ENCODE results near the gene COL15A1.

The COL15A1 gene

DNA sequence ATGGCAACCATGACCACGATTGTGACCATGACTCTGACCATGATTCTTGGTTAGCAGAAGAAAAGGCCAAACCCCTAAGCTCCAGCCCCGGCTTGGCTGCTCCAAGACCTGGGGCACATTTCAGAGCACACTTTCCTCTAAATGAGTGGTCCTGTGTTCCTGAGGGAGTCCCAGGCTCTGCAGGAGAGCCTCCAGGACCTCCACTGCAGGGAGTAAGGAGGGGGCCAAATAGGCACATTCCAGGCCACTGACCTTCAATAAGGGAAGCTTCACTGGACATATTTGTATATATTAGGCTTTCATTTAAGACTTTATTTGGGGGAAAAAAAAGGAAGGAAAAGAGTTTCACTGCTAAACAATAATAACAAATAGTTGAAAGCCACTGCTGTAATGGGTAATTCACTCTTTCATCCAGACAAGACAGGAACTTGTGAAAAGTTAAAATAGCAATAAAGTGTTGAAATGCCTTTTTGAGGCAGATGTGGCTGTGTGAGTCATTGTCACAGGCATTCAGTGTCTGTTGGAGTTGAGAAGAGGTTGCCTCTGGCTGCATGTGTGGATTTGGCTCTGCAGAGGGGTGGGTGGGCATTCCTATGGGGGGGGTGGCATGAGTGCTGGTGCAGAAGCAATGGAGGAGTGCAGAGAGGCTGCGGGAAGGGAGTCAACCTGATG, 97.3 kb downstream of the COL15A1 start:
- no peak for DNase-seq

DNA sequence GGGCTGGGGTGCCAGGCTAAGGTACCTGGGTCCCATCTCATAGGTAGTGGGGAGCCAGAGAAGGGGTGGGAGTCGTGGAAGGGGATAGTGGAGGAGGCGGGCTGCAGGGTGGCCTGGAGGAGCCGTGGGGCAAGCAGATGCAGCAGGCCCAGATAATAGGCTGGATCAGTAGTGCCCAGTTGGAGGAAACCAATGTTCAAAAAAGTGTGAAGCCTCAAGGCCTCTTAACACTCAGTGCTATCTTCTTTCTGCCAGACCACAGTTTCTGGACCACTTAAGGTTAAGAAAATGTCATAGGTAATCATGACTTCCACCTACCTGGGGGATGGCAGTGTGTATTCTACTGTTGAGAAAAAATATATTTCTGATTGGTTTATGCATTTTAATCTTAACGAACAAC, 97.9 kb downstream of the COL15A1 start:
- DNase-seq, result no peak

DNA sequence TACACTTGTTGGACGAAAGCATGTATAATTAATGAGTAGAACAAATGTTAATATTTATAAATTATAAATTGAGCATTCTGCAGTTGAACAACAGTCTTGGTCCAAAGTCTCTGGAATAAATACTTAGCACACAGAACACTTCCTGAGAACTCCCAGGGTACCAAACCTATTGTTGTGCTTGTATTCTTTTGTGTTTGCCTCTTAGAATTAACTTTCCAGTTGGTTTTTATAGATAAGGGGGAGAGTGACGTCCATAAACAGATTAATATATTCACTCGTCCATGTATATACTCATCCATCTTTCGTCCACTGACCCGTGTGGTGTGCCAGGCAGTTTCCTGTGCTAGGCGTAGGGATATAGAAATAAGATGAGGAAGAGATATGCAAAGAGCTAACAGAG, 98.9 kb downstream of the COL15A1 start:
- DNase-seq, result no peak

DNA sequence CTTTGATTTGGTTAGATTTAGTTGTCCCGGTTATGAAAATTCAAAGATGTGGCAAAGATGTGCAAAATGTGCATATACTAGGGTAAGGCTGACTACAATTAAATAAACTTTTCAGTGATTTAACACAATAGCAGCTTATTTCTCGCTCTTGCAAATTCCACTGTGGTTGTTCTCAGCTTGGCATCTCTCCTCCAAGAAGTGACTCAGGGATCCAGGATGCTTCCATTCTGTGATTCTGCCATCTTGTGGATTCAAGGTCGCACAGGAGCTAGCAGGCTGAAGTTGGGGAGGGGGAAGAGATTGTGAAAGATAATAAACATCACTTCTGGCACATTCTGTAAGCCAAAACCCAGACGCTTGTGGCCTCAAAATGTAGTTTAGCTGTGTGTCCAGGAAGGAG, 101.1 kb downstream of the COL15A1 start:
- no peak for DNase-seq

DNA sequence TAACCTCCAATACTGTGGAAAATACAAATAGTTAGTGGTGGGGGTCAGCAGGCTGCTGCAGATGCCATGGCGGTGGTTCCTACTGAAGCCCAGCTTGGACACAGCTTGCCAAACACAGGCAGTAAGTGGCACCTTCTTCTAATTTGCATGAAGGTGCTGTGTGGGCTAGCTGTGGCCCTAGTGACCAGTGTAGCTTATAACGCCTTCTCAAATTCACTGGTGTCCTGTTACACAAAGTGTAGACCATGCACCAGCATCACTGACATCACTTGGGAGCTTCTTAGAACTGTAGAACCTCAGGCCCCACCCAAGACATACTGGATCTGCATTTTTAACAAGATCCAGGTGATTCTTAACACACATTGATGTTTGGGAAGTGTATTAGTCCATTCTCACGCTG, 102.4 kb downstream of the COL15A1 start:
- no peak for DNase-seq

DNA sequence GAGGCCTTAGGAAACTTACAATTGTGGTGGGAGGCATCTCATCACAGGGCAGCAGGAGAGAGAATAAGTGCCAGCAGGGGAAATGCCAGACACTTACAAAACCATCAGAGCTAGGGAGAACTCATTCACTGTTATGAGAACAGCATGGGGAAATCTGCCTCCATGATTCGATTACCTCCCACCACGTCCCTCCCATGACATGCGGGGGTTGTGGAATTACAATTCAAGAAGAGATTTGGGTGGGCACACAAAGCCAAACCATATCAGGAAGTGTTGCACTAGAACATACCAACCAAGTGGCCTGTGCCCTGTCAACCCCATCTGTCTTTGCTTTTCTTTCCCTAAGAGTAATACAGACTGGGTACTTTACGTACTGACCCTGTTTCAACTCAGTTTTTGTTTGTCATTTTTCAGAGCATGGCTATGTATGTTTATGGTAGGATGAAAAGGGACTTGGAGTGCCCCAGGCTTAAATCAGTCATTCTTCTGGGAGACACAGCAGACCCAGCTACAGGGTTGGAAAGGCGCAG, 102.9 kb downstream of the COL15A1 start:
- no peak for DNase-seq

DNA sequence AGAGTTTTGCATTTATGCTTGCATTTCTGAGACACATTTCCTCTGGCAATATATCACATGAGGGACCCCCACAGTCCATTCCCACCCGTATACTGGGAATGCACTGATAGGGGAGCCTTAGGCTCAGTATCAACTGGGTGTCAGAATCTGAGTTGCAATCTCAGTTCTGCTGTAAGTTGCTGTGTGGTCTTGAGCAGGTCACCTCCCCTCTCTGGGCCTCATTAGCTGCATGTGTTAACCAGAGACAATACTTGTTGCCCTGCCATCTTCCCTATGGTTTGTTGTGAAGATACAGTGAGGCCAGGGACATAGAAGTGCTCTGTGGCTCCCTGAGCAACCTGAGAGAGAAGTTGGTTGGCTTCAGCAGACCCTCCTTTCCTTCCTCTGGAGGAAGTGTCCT, 105.5 kb downstream of the COL15A1 start:
- DNase-seq, result no peak

DNA sequence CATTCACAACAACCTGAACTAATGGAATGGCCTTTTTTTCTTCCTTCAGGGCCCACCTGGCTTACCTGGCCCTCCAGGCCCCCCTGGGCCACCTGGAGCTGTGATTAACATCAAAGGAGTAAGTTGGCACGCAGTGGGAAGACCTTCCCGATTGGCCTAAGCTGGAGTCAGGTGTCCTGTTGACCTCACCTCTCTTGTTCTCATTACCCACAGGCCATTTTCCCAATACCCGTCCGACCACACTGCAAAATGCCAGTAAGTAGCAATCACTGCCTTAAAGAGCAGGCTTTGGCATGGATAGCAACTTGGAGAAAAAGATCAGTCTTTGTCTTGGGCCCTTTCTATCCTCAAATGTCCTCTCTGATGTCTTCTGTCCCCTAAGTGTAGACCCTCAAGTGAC, 105.9 kb downstream of the COL15A1 start:
- no peak for DNase-seq

DNA sequence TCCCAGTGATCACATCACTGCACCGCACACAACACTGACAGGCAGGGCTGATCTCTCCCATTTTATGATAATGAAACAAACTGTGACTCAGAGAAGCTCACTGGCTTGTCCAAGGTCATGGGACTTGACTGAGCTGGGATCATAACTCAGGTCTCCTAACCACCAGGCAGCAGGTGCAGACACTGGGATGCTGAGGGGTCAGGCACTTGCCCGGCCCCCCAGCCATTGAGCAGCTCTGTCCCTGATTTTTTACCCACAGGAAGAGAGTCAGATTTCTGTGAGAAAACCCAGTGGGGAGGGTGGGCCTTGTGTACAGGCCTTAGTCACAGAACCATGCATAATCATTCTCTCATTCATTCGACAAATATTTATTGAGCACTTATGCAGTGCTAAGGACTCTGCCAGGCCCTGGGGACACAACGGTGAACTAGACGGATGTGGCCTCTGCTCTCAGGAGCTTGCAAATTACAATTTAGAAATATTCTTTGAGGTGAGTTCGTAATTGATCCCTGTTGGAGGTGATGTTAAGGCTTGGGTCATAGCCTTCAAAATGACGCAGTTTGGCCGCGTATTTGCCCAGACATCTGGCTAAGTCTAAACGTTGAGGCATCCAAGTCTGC, 106.7 kb downstream of the COL15A1 start:
- DNase-seq, result peak; percentile 70

DNA sequence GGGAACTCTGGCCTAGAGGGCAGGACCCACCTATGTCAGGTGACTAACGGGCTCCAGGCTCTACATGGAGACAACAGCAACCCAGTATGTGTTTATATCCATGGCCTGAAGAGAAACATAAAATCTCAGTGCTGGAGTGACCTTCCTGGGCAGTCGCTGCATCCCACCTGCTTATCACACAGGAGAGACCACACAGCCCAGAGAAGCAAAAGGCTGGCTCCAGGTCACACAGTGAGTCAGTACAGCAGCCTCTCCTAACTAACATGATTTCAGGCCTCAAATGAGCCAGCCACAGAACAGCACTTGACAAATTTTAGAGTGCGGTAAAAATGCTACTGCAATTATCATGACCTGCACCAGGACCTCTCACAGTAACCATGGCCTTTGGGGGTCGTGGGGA, 107.2 kb downstream of the COL15A1 start:
- DNase-seq, result no peak

DNA sequence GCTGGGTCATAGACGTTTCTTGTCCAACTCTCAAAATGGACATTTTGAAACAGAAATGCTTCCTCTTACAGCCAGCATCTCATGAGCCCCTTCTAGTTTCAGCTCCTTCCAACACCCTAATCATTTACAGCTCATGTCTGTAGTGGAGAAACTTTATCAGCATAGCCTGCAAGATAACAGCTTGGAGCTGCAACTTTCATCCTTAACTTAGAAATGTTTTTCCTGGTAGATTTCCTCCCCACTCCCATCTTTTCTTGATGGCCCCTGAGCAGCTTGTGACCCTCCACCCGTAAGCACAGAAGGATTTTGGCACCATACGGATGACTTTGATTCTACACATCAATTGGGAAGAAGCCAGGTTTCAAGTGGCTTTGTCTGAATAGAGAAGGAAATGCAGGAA, 107.7 kb downstream of the COL15A1 start:
- peak; percentile 14 for DNase-seq

DNA sequence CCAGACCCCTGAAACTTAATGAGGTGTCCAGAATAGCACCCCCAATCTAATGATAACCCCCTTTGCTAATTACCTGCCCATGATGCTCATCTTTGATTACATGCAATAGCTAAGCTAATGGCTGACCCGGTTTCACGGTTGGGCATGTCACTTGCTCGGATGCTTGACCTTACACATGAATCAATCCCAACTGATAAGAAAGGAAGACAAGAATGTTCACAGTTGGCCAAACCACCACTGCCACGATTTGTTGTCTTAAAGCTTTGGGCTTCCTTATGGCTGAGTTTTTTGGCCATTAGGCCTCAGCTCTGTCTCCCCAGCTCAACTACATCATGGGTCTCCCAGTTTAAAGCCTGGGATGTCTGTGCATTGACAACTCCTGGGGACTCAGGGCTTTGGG, 108.1 kb downstream of the COL15A1 start:
- no peak for DNase-seq

DNA sequence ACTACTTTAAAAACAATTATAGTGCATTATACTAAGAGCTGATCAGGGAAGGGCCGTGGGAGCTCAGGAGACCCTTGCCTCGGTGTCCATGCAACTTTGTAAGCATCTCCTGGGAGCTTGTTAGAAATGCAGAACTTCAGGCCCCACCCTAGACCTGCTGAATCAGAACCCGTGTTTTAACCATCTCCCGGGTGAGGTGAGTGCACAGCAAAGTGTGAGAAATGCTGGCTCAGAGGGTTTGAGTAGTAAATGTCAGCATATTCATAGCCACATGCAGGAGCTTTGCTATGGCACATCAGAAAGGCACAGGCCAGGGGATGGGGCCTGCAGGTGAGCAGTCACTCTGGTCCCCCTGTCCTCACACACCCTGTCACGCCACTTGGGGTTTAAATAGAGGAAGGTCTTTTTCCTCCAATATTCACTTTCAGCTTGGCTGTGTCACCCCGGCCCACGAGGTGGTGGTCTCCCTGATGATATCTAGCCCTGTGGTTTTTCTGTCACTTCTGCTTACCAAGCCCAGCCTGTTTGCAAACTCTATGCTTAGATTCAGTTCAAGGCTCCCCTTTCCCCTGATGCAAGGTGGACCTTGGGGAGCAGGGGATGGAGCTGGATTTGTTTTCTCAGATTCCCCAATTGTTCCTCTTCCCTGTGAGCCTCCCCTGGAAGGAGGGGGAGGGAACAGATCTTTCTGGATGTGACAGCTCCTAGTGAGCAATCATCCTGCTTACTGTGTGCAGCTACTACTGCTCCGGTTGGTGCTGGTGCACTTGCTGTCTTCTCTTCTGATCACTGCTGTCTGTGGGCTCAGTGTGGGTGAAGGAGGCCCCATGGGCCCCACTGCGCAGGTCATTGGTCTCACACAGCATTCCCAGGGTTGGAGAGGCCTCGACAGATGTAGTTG, 109.4 kb downstream of the COL15A1 start:
- no peak for DNase-seq

DNA sequence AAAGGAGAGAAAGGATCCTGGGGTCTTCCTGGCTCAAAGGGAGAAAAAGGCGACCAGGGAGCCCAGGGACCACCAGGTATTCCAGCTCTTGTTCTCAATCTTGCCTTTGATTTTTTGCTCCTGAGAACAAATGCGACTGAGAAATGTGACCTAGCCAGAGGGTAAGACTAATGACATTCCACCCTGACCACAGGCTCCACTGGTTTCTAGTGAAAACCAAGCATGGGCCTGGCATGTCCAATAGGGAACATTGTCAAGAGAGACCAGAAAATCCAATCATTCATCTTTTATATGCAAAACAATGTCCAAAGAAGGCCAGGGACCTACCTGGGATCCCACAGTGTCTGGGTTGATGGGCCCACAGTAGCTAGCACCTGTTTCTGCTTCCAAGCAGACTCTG, 110.9 kb downstream of the COL15A1 start:
- no peak for DNase-seq

DNA sequence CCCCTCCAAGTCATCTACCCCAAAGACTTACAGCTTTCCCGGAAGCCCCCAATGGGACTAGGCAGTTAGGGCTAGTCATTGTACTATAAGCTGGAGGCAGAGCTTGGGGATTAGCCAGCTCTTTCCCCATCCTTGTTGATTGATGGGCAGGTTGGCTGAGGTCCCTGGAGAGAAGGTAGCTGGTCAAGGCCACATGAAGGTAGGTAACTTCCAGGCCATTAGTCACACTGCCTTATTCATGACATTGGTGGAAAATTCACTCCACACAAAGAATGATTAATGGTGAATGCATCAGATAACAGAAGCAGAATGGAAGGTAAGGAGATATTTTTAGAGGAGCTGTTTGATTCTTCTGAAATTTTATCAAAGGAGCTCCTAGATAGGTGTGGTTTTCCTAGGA, 111.7 kb downstream of the COL15A1 start:
- no peak for DNase-seq

DNA sequence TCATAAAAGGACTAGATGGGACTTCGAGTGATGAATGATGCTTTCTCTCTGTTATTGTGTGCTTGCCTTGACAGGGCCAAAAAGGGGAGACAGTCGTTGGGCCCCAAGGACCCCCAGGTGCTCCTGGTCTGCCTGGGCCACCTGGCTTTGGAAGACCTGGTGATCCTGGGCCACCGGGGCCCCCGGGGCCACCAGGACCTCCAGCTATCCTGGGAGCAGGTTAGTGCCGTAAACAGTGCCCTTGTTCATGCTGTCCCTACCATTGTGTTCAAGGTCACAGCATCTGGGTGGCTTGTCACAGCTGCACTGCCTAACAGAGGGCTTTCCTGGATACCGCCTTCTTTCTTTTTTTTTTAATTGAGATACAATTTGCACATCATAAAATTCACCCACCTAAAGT, 112.5 kb downstream of the COL15A1 start:
- no peak for DNase-seq

DNA sequence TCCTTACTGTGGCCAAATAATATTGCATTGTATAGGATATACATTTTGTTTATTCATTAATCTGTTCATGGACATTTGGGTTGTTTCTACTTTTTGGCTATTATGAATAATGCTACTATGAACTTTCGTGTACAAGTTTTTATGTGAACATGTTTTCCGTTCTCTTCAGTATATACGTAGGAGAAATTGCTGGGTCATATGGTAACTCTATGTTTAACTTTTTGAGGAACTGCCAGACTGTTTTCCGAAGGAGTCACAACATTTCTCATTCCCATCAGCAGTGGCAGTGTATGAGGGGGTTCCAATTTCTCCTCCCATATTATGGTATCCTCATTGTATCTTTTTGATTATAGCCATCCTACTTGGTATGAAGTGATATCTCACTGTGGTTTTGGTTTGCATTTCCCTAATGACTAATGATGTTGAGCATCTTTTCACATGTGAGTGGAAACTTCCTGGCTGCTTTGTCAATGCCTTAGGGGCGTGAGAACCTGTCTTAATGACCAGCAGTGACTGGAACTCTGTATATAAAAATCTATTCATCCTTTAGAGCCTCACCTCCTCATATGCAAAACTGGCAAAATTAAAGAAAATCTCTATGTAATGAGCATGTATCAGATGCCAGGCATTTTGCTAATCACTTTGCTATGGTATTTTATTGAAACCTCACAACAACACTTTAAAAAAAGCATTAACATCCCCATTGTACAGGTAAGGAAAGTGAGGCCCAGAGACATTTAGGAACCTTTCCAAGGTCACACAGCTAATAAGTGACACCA, 113.4 kb downstream of the COL15A1 start:
- DNase-seq, result no peak

DNA sequence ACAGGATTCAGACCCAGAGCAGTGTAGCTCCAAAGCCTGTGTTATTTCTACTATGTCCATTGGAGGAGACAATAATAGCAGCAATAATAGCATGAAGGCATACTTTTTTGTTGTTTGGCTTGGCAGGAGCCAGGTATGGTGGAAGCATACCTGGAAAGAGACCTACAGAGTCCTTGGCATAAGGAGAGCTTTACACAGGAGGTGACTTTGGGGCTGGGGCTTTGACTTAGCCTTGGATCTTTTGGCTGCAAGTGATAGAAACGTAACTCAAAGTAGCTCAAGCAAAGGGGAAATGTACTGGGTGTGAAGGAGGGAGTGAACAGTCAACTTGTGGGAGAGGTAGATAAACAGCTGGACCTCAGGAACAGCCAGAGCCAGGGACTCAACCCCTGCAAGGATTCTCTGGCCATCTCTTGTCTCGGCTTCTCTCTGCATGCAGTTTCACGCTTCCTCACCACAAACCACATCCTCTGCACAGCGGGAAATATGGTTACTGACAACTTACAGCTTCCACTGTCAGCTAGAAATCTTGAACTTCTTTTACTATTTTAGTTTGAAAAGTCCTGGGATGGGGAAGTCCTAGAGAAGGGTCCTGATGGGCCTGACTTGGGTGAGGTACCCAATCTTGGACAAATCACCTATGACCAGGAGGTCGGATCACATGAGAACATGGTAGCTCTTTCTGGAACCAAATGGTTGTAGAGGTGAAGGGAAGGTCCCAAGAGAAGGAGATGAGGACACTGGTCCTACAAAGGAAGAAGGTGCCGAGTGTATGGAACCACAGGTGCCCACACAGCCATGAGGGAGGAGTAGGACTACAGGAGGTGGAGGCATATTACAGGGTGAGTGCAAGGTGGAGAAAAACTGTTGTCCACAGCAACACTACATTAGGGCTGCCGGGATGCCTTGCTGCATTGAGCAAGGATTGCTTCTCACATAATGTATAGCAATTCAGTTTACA, 114.2 kb downstream of the COL15A1 start:
- no peak for DNase-seq

DNA sequence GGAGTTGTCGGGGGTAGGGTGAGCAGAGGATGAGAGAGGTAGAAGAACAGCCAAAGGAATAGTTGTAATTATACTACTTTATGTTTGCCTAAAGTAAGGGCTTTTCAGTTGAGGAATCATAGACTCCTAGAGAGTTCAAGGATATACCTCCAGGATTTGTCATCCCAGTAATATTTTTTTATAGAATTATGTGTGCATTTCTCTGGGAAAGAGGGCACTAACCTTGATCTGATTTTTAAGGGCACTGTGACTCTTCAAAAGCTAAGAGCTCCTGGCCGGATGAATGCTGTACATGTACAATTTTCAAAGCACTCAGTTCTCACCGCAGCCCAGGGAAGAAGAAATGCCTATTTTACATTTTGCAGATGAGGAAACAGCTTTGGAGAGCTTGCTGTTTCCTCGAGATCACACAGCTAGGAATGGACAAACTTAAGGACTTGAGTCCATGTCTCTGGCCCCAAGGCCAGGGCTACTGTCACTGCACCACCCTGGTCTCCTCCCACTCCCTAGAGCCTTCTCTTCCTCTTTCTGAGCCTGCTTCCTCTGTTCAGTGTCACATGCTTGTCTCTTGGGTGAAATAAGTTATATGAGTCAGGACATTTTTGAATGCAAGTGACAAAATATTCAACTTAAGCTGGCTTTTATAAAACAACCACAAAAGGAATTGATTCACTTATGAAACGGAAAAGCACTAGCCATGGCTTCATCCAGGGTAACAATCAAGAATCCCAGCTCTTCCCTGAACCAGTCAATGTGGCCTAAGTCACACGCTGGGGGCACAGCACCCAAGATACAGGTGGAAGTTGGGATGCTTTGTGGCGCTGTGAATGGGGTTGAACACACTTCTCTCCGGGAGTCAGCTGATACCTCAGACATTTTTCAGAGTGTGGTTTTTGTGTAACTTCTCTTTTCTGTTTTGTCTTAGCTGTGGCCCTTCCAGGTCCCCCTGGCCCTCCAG, 115.5 kb downstream of the COL15A1 start:
- DNase-seq, result no peak

DNA sequence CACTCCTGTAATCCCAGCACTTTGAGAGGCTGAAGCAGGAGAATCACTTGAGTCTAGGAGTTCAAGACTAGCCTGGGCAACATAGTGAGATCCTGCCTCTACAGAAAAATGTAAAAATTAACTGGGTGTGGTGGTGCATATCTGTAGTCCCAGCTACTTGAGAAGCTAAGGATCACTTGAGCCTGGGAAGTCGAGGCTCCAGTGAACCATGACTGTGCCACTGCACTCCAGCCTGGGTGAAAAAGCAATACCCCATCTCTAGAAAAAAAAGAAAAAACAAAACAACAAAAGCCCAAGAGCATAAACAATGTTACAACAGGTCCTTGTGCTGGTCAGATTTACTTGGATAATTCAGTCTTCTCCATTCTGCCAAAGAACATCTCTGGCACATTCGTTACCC, 116.9 kb downstream of the COL15A1 start:
- no peak for DNase-seq

DNA sequence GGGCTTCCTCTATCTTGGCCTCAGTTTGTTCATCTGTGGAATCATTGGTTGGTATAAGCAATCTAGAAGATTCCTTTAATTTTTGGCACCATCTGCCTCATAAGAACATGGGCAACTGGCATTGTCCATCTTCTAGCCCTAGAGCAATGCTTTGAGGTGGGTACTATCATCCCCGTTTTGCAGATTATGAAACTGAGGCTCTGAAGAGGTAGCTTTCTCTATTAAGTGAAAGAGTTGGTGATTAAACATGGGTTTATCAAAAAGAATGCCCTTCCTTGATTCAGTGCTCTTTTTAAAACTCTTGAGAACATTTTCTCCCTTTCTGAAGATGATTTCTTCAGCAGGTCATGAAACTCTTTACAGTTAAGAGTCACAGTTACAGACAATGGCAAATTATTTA, 118.8 kb downstream of the COL15A1 start:
- no peak for DNase-seq
